Large intestine (tissue), 3 donors: ENCODE data around the gene COL18A1. TPM values are rescaled to one million over a fixed set of nuclear protein-coding genes. Genes with fewer than 3 reads are reported as not detected.

Source experiments
- DNase-seq, 2 donors: peaks; one replicate each; pipeline versions ENCODE4 v3.0.0 to v3.0.0-alpha.2; 2013
- H3K27ac ChIP-seq: one replicate; pipeline ENCODE4 v1.5.1; 2013; ENCODE audit warnings: low read length
- H3K27me3 ChIP-seq: 2 replicates; pipeline ENCODE4 v1.6.1; 2013; ENCODE audit warnings: low read length; ENCODE audit not compliant: control insufficient read depth, insufficient read depth
- H3K36me3 ChIP-seq: 2 replicates; pipeline ENCODE4 v1.6.1; 2013; ENCODE audit warnings: low read length; ENCODE audit not compliant: control insufficient read depth, insufficient read depth
- H3K4me1 ChIP-seq: one replicate; pipeline ENCODE4 v1.6.1; 2013; ENCODE audit warnings: low read length; ENCODE audit not compliant: control insufficient read depth, insufficient read depth
- H3K4me3 ChIP-seq: one replicate; pipeline ENCODE4 v1.5.1; 2013; ENCODE audit warnings: low read length
- H3K9me3 ChIP-seq: one replicate; pipeline ENCODE4 v1.6.1; 2013; ENCODE audit warnings: mild to moderate bottlenecking, low read depth, low read length, moderate library complexity; ENCODE audit not compliant: control insufficient read depth
- WGBS: methylation state at CpG from one replicate; pipeline ENCODE4 v1.1.5; 2013; ENCODE audit warnings: low lambda C conversion rate; ENCODE audit not compliant: insufficient coverage; 5-methylcytosine and 5-hydroxymethylcytosine counted together
- polyA plus RNA-seq: library from polyadenylated mRNA; unstranded; fragments of 120-200 nt; gene quantifications from one replicate; pipeline ENCODE4 v1.2.1, GENCODE V29; 2013

Gene COL18A1
- polyA plus RNA-seq, 1 donor: 44.4 TPM

DNA sequence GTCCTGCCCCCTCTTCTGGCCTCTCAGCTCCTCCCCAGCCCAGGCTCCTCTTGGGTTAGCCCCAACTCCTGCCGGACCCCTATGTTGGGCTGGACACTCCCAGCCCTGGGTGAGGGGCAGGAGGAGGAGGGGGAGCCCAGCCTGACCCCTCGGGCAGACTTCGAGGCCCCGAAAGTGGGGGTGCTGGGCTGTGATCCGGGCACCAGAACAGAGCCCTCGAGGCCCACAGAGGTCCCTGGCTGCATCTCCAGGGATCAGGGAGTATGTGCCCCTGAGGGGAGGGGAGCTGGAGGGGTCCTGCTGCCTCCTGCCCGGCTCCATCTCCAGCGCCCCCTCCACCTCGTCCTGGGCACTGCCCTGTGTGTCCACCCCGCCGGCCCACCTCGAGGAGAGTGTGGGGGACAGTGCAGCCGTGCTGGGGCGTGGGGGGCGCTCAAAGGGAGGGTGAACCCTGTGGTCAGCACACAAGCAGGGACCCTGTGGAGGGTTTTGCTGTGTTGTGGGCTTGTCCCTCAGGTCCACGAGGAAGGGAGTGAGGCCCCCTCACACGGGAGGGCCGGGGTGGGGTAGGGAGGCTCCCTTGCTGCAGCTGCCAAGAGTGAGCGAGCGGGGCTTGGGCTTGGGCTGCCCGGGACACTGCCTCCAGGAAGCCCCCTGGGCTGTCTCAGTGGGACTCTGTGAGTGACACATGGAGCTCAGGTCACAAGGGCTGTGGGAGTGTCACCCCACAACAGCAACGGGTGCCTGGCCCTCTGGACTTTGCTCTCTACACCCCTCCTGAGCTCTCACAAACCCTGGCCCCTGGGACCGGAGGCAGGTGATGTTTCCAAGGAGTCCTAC, 54.4 kb downstream of the COL18A1 start:
- no CpG with 5 or more reads among the region's 23 CpGs for WGBS
- DNase-seq: peak; percentile 42 to 54
- no peaks in the 10 kb centered on the region for H3K36me3 ChIP-seq
- peaks cover 11% of the 10 kb centered on the region for H3K9me3 ChIP-seq
- no peak overlapping the region for H3K27ac ChIP-seq
- no peak overlapping the region for H3K4me3 ChIP-seq
- H3K27me3 ChIP-seq: no peaks in the 10 kb centered on the region
- peaks cover 2% of the 10 kb centered on the region for H3K4me1 ChIP-seq

DNA sequence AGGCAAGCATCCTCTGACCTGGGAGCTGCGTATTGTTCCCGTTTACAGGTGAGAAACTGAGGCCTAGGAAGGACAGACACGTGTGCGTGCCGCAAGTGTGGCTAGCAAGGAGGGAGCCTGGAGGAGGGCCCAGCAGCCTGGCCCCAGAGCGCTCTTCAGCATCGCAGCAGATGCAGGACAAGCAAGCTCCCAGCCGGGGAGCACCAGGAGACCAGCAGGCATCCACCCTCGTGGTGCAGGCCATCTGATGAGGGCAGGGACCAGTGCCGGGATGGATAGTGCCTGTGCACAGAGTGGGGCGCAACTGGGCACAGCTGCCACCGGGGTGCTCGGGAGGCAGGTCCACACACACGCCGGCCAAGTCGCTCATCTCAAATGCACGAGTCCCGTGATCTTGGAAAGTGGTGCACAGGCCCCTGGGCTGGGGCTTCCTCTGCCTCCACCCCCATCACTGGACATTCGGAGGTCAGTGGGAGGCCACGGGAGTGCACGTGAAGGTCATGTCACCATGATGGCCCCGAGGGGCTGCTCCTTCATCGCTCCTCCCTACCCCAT, 55.1 kb downstream of the COL18A1 start:
- Histone ChIP-seq H3K4me3 (no peak overlapping the region), H3K4me1 (peaks cover 2% of the 10 kb centered on the region), H3K27ac (no peak overlapping the region), H3K36me3 (no peaks in the 10 kb centered on the region), H3K27me3 (no peaks in the 10 kb centered on the region), H3K9me3 (peaks cover 11% of the 10 kb centered on the region)
- no CpG with 5 or more reads among the region's 23 CpGs for WGBS
- DNase-seq: no peak

DNA sequence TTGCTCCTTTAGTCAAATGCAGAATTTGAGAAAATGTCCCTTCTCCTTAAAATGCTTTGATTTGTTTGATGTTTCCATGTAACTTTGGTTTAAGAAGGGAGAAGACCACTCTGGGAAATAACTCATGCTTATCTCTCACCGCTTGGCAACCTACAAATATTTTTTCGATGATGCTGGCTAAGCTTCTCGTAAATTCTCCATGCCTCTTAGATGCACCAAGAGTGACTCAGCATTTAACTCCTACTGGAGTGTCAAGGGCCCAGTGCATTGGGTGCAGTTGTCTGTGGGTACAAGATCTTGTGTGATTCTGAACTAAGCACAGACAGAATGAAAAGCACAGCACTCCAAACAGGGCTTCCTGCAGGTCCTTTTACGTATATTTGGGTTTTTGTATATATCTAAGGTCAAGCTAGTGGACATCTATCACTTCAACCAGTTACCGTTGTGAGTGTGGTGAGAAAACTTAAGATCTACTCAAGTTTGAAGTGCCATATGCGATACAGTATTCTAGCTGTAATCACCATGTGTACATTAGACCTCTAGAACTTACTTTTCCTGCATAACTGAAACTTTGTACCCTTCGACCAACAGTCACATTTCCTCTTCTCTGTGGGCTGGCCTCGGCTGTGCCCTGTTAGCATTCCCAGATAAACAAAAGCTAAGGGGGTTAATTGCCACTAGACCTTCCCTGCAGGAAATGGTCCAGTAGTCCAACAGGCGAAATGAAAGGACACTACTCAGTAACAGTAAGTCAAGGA, 55.8 kb downstream of the COL18A1 start:
- 80% methylated on average over 2 of the region's 9 CpGs for WGBS
- H3K9me3 ChIP-seq: peaks cover 11% of the 10 kb centered on the region
- H3K27ac ChIP-seq: no peak overlapping the region
- H3K27me3 ChIP-seq: no peaks in the 10 kb centered on the region
- peaks cover 2% of the 10 kb centered on the region for H3K4me1 ChIP-seq
- H3K4me3 ChIP-seq: no peak overlapping the region
- no peaks in the 10 kb centered on the region for H3K36me3 ChIP-seq
- DNase-seq: no peak

DNA sequence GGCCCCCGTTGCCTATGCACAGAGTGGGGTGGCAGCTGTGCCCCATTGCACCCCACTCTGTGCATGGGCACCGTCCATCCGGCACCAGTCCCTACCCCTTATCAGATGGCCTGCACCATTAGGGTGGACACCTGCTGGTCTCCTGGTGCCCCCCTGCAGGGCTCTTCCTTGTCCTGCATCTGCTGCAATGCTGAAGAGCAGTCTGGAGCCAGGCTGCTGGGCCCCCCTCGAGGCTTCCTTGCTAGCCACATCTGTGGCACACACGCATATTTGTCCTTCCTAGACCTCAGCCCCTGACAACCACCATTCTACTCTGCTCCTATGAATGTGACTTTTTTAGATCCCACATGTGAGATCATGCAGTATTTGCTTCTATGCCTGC, 56.4 kb downstream of the COL18A1 start:
- H3K4me3 ChIP-seq: no peak overlapping the region
- H3K27ac ChIP-seq: no peak overlapping the region
- no CpG with 5 or more reads among the region's 5 CpGs for WGBS
- peaks cover 2% of the 10 kb centered on the region for H3K4me1 ChIP-seq
- H3K9me3 ChIP-seq: peaks cover 11% of the 10 kb centered on the region
- DNase-seq: no peak
- no peaks in the 10 kb centered on the region for H3K27me3 ChIP-seq
- H3K36me3 ChIP-seq: no peaks in the 10 kb centered on the region

DNA sequence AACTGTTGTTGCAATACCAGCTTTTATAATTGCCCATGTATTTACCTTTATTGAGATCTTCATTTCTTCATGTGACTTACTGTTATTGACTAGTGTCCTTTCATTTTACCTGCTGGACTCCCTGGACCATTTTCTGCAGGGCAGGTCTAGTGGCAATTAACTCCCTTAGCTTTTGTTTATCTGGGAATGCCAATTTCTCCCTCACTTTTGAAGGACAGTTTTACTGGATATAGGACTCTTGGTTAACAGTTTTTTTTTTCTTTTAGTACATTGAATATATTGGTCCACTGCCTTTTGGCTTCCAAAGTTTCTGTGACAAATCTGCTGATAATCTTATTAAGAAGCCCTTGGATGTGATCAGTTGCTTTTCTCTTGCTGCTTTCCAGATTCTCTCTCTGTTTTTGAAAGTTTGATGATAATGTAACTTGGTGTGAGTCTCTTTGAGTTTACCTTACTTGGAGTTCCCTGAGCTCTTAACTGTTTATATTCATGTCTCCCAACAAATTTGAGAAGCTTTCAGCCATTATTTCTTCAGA, 56.9 kb downstream of the COL18A1 start:
- Histone ChIP-seq H3K27me3 (no peaks in the 10 kb centered on the region), H3K4me3 (no peak overlapping the region), H3K9me3 (peaks cover 11% of the 10 kb centered on the region), H3K27ac (no peak overlapping the region), H3K4me1 (peaks cover 2% of the 10 kb centered on the region), H3K36me3 (no peaks in the 10 kb centered on the region)
- no peak for DNase-seq

DNA sequence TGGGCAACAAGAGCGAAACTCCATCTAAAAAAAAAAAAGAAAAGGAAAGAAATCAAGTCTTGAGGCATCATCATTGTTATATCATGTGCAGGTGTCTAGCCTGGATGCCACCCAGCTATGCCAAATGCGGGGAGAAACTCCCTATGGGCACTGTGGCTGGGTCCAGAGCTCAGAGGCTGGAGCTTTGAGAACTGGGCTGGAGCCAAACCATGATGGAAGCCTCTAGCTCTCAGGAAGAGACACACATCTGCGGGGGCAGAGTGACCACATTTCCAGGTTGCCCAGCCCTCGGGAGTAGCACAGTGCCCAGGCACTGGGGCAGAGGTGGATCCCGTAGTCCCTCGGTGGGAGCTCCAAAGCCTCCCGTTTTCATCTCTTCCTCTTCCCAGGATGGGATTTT, 58.9 kb downstream of the COL18A1 start:
- H3K27me3 ChIP-seq: no peaks in the 10 kb centered on the region
- no peak overlapping the region for H3K27ac ChIP-seq
- WGBS: no CpG with 5 or more reads among the region's 7 CpGs

DNA sequence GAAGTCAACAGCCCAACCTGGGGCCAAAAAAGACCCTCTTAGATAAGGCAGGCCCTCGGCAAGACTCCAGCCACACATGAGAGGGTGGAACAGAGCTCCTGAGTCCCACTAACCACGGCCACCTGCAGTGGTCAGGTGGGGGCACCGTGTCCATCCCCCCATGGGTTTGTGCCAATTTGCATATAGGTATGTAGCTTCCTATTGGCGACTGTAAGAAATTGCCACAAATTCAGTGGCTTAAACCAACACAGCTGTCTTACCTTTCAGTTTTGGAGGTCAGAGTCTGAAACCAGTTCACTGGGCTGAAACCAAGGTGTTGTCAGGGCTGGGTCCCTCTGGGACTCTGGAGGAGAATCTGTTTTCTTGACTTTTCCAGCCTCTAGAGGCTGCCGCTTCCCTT, 59.3 kb downstream of the COL18A1 start:
- no peak for DNase-seq
- Histone ChIP-seq H3K4me3 (no peak overlapping the region), H3K27ac (no peak overlapping the region), H3K27me3 (no peaks in the 10 kb centered on the region), H3K9me3 (peaks cover 17% of the 10 kb centered on the region), H3K36me3 (no peaks in the 10 kb centered on the region), H3K4me1 (peaks cover 6% of the 10 kb centered on the region)
- no CpG with 5 or more reads among the region's 5 CpGs for WGBS

More for the DNA sequence above, 58.9 kb downstream of the COL18A1 start:
- Histone ChIP-seq H3K9me3 (peaks cover 17% of the 10 kb centered on the region), H3K4me1 (peaks cover 2% of the 10 kb centered on the region), H3K36me3 (no peaks in the 10 kb centered on the region), H3K4me3 (no peak overlapping the region)
- no peak for DNase-seq

DNA sequence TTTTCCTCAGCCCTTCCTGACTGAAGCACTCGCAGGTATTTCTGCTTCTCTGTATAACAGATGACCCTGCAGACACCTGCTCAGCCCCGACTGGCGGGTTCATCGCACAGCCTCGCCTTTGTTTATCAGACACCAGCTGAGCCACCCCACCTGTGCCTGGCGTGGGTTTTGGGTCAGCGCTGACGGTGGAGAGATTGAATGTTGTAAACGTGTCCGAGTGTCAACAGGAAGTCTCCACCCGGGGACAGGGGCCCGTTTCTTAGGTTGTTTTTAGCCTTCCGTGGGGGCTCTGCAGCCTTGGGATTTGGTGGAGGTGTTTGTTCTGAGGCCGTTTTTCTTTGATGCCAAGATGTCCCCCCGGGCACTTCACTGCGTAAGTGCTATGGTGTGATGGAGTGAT, 60.1 kb downstream of the COL18A1 start:
- Histone ChIP-seq H3K4me1 (peaks cover 12% of the 10 kb centered on the region), H3K27me3 (no peaks in the 10 kb centered on the region), H3K9me3 (peaks cover 15% of the 10 kb centered on the region), H3K4me3 (no peak overlapping the region), H3K27ac (no peak overlapping the region), H3K36me3 (no peaks in the 10 kb centered on the region)
- DNase-seq: no peak
- WGBS: no CpG with 5 or more reads among the region's 16 CpGs

DNA sequence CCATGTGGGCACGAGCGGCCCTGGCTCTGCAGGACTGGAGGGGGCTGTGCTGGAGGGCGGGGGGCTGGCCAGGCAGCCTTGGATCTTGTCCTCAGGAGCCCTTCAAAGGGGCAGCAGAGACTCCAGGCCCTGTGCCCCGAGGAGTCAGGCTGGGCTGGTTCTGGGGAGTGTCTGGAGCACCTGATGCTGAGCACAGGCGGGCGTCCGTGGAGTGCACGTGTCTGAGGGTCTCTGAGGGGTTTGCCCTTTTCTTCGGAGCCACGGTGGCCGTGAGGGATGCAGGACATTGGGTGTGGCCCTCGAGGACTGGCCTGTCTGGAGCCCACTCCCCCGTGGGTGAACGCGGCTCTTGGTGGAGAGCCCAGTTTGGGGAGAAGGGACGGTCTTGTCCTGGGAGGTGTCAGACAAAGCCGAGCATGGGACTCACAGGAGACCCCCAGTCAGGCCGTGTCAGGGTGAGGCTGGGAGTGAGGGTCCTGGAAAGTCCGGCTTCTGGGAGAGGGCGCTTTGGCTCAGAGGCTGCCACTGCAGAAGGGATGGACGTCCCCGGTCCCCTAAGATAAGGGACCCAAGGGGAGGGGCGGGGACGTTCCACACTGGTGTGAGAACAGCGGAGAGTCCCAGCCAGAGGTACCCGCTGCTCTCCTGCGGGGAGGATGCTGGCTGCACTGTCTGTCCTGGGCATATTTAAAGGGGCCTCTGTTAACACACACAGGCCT, 60.8 kb downstream of the COL18A1 start:
- DNase-seq: no peak
- H3K4me3 ChIP-seq: no peak overlapping the region
- no CpG with 5 or more reads among the region's 27 CpGs for WGBS
- peaks cover 18% of the 10 kb centered on the region for H3K4me1 ChIP-seq
- no peaks in the 10 kb centered on the region for H3K36me3 ChIP-seq
- no peak overlapping the region for H3K27ac ChIP-seq
- H3K27me3 ChIP-seq: no peaks in the 10 kb centered on the region
- H3K9me3 ChIP-seq: peaks cover 13% of the 10 kb centered on the region
